GM19372 (cell line): ENCODE measurements around the gene SUCLG2.
"Not testable (repeated sequence)": the region's sequence is repeated elsewhere in the genome, so short reads cannot be mapped to it uniquely, and the experiment has no call there.

ENCODE experiments used
- ATAC-seq: cut with Tn5 transposase; IDR thresholded peaks from one replicate; pipeline ENCODE4 v1.9.1; 2021; ENCODE audit warnings: mild to moderate bottlenecking, low read depth, moderate library complexity; ENCODE audit not compliant: unreplicated experiment

SUCLG2 gene

GRCh38 chr3:67564973-67565372 lies 89.4 kb downstream of the SUCLG2 start:
- no peak for ATAC-seq

DNA sequence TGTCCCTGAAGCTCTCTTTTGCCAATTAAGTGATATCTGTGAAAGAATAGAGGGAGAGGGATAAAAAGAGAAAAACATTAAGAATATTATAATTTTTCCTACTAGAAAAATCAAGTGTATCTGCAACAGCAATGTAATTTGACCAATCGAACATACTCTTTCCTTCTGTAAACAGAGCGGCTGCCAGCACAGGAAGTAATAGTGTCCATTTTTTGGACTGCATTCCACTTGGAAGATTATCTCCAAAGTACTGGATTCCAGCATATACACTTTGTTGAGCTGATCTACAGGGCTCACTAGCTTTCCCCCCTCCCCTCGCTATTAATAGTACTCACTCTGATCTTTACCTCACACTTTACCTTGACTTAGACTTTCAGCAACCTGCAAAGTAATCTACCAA lies 90.4 kb downstream of the SUCLG2 start:
- ATAC-seq, result no peak

DNA sequence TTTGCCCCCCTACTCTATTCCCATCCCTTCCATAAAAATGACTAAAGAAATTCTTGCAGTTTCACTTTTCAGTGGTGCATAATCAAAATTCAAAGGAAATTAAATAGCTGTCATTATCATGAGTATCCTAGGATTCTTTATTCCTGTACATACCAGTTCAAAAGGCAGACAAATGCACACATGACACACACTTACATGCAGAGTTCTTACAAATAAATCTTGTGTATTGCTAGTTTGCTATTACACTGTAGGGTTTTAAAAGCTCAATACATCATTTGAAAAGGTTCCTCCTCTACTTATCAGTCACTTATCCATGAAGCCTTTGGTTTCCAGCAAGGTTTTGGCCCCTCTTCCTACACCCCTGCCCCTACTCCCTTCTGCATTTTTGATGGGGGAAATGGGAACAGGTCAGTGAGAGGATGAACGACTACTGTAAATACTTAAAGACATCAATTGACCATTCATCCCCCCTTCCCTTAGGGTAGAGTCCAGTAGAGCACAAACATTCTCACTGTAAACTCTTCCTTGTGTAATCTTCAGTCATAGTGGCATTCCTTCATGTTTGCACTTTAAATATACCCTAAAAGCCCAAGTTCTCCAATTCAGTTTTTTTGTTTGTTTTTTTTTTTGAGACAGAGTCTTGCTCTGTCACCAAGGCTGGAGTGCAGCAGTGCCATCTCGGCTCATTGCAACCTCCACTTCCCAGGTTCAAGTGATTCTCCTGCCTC lies 92.6 kb downstream of the SUCLG2 start:
- no peak for ATAC-seq

GRCh38 chr3:67561266-67561665 lies 93.1 kb downstream of the SUCLG2 start:
- ATAC-seq, result no peak

GRCh38 chr3:67559029-67559605 lies 95.3 kb downstream of the SUCLG2 start:
- no peak for ATAC-seq

- no peak for ATAC-seq
These were observed 96.0 kb downstream of the SUCLG2 start for GRCh38 chr3:67558426-67558825.

DNA sequence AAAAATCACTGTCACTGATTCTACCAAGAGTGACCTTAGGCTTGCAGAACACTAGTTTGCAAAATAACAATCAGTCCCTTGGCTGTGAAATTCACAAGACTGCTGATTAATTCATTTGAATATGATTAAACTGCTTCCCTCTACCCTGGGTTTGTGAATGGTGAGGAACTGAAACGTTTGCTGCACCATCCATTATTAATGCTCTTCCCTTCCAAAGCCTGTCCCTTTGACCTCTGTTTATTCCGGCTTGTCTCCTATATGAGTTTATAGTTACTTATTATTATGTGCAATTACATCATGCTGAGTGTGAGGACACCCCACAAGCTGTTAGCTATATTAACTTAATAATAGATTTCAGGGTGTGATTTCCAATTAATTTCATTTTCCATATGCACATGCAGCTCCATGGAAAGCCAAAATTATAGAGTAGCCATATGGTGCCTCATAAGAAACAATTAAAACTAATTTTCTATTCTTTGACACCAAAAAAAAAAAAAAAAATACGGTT lies 96.5 kb downstream of the SUCLG2 start:
- no peak for ATAC-seq

GRCh38 chr3:67551361-67552016 lies 102.9 kb downstream of the SUCLG2 start:
- no peak for ATAC-seq

DNA sequence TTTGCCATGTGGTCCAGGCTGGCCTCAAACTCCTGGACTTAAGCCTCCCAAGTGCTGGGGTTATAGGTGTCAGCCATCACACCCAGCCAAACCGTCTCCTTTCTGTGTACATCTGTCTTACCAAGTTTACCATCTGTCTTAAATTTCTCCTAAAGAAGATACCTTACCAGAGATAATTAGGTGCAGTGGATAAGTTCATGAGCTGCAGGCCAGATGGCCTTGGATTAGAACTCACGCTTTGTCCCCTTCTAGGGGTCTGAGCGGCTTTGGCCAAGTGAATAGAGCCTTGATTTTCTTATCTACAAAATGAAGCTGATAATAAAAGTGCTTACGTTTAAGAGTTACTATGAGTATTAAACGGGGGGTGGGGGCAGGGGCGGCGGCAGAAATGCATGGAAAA lies 103.9 kb downstream of the SUCLG2 start:
- ATAC-seq, result no peak

DNA sequence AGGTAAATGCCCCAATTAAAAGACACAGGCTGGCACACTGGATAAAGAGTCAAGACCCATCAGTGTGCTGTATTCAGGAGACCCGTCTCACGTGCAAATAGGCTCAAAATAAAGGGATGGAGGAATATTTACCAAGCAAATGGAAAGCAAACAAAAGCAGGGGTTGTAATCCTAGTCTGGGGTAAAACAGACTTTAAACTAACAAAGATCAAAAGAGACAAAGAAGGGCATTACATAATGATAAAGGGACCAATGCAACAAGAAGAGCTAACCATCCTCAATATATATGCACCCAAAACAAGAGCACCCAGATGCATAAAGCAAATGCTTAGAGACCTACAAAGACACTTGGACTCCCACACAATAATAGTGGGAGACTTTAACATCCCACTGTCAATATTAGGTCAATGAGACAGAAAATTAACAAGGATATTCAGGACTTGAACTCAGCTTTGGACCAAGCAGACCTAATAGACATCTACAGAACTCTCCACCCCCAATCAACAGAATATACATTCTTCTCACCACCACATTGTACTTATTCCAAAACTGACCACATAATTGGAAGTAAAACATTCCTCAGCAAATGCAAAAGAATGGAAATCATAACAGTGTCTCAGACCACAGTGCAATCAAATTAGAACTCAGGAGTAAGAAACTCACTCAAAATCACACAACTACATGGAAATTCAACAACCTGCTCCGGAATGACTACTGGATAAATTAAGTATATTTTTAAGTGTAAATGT lies 111.7 kb downstream of the SUCLG2 start:
- not testable (repeated sequence) for ATAC-seq

- no peak for ATAC-seq
These were observed 114.1 kb downstream of the SUCLG2 start for GRCh38 chr3:67540198-67540894.

DNA sequence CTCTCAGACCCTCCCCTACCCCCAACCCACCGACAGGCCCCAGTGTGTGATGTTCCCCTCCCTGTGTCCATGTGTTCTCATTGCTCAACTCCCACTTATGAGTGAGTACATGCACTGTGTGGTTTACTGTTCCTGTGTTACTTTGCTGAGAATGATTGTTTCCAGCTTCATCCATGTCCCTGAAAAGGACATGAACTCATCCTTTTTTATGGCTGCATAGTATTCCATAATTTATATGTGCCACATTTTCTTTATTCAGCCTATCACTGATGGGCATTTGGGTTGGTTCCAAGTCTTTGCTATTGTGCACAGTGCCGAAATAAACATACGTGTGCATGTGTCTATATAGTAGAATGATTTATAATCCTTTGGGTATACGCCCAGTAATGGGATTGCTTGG lies 117.2 kb downstream of the SUCLG2 start:
- ATAC-seq, result not testable (repeated sequence)

DNA sequence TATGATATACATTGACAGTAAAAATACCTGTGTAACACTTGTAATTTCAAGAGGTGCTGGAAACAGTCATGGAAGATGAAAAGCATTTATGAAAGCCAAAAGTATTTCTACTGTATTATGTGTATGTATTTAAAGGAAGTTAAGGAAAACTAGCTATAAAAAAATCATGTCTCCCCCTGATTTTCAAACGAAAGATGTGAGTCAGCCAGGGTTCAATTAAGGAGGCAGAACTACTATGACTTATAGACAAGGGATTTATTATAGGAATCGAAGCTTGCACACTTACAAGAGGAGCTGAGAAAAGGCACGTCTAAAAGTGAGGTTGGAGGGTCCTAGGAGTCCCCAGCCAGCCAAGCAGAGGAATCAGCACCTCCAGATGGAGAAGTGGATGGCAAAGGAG lies 119.4 kb downstream of the SUCLG2 start:
- no peak for ATAC-seq

GRCh38 chr3:67534594-67534993 lies 119.8 kb downstream of the SUCLG2 start:
- ATAC-seq, result no peak

- no peak for ATAC-seq
These were observed 123.0 kb downstream of the SUCLG2 start for GRCh38 chr3:67531181-67532101.

GRCh38 chr3:67529915-67530314 lies 124.5 kb downstream of the SUCLG2 start:
- ATAC-seq, result no peak

- no peak for ATAC-seq
These were observed 125.1 kb downstream of the SUCLG2 start for GRCh38 chr3:67529337-67529736.

GRCh38 chr3:67526246-67526645 lies 128.2 kb downstream of the SUCLG2 start:
- no peak for ATAC-seq

- ATAC-seq, result no peak
These were observed 130.4 kb downstream of the SUCLG2 start for GRCh38 chr3:67524046-67524445.
